Activated CD8-positive, alpha-beta memory T cell treated with anti-CD3 and anti-CD28 coated beads for 24 hours (primary cell): Measurements from ENCODE around the gene PTPRM.
"Not testable (repeated sequence)": the region's sequence is repeated elsewhere in the genome, so short reads cannot be mapped to it uniquely, and the experiment has no call there.

Source experiments
- DNase-seq: peaks from one replicate; pipeline ENCODE4 v3.0.0-alpha.2; 2020

The PTPRM gene

DNA sequence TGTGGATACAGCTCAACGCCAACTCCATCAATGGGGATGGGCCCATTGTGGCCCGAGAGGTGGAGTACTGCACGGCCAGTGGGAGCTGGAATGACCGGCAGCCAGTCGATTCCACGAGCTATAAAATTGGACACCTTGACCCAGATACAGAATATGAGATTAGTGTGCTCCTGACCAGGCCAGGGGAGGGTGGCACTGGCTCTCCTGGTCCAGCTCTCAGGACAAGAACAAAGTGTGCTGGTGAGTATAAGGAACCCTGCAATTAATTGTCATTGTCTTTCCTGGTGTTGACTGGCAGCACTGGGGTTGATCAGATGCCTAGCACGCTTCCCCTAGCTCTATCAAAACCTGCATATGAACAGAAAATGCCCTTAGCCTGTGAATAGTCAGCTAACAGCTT lies 388.1 kb downstream of the PTPRM start:
- no peak for DNase-seq

DNA sequence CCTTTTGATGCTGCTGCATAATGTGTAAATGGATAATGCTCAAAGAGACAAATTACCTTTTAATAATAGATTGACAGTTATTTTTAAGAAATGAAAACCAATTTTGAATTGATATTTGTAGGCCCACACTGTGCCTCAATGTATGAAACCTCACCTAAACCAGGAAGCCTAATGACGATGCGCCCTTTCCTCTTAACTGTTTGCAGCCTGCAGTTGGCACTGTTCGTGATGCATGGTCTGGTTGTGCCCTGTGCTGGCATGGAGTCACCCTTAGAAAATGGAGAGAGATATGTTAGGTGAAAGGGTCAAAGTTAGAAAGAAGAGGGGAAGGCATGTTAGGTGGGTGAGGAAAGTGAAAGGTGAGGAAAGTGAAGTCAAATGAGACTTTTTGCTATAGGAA lies 390.2 kb downstream of the PTPRM start:
- no peak for DNase-seq

DNA sequence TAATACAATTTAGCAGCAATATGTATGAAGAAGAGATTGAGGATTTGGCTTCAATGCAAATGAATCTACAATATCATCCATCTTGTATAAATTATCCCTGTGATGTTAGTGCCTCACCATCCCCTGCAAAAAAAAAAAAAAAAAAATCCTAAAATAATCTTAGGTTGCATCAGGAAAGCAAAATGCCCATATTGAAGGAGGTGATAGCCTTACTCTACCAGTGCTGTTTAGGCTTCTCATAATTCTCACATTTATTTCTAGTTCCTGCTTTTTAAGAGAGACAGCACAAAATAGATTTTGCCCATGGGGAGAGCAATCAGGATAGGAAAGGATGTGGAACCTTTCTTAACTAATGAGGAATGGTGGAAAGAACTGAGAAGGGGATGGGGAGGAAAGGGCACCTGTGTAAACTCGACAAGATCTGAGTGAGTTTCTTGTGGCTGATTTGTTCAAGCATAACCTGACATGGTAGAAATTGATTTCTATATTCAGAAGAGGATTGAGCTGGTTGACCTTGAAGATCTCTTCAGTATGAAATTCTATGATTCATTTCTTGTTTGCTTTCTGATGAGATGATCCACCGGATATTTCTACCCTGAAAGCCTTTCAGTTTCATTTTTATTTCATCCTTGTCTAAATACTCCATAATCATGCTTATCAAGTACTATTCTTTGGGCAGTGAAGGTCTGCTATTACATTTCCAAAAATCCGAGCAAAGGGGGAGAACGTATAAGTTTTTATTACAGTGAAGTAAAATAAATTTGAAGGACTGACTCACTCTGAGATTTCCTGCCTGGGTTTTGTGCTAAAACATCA lies 391.2 kb downstream of the PTPRM start:
- DNase-seq: no peak

DNA sequence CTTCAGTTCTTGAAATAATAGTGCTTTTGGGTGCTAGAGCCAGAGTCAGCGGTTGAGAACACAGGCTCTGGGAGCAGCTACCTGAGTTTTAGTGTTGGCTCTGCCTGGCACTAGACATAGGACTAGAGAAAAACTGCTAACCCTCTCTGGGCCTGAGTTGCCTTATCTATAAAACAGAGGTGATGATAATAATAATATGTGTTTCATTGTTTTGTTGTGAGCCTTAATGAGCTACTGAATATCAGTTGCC lies 391.7 kb downstream of the PTPRM start:
- no peak for DNase-seq

DNA sequence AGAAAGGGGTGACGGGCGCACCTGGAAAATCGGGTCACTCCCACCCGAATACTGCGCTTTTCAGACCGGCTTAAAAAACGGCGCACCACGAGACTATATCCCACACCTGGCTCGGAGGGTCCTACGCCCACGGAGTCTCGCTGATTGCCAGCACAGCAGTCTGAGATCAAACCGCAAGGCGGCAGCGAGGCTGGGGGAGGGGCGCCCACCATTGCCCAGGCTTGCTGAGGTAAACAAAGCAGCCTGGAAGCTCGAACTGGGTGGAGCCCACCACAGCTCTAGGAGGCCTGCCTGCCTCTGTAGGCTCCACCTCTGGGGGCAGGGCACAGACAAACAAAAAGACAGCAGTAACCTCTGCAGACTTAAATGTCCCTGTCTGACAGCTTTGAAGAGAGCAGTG lies 399.6 kb downstream of the PTPRM start:
- not testable (repeated sequence) for DNase-seq

DNA sequence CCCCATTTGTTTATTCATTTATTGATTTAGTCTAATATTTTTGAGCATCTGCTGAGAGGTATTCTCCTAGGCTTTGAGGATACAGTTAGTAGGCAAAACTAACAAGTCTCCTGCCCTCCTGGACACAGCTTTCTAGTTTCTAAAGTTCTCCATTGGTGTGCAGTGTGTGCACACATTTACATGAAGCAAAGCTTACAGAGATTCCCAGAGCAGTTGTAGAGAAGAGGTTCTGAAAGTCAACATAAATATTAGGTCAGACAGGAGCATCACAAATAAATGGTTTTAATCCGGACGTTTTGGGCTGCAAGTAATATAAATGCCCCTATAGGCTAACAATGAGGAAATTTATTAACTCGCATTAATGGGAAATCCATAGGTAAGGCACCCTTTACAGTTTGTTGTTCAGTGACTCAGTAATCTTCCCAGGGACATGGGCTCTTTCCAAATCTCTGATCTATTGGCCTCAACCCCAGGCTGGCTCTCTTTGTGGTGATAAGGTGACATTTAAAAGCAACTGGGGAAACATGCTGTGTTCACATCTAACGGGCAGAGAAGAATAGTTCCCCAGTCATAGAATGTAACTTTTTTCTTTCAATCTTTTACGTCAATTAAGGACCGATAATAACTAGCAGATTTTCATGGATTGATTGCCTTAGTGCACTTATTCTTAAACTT lies 407.2 kb downstream of the PTPRM start:
- no peak for DNase-seq

DNA sequence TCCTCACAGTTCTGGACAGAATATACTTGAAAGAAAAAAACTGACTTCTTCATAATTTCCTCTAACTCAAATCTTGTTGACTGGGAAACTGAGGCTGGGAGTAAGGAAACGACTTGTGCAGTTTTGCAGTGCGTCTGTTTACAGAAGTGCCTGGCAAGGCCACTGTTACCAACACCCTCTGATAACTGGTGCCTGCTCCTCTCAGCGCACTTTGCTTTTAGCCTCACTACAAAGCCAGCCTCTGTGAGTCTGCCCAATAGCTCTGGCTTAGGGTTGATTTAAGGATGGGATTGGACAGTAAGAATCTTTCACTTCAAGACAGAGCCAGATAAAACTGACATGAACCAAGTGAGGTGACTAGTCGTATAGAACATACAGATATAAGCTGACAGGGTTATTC lies 410.8 kb downstream of the PTPRM start:
- DNase-seq: no peak

DNA sequence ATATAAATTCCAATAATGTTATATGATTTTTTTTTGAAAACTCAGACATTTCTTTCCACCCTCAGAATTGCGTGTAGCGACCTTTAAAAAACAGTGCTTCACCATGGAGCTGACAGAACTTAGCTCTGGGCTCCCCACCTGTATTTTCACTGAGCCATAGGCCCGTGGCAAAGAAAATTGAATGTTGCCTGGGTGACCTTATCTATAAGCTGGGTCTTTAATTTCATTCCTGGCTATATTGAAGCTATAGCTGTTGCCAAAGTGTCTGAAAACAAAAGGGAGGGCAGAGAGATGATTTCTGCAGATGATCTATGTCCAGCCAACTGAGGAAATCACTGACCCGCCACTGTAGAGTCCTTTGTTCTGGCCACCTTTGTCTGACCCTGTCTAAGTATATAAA lies 411.7 kb downstream of the PTPRM start:
- no peak for DNase-seq

DNA sequence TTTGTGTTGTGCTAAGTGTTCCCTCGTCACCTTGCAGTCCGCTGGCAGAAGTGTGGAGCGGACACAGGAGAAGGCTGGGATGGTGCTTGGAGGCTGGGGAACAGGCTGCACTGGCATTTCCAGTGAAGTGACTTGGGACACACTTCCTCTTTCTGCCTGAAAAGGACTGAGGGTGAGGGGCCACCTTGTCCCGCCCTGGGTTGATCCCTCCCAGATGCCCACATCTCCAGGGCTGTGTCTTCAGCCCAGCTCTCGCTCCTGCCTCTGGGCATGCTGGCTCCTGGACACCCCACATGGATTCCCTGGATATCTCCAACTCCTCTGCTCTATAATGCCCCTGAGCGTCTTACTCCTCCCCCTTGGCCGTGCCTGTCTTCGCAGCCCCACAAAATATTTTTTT lies 412.6 kb downstream of the PTPRM start:
- no peak for DNase-seq

DNA sequence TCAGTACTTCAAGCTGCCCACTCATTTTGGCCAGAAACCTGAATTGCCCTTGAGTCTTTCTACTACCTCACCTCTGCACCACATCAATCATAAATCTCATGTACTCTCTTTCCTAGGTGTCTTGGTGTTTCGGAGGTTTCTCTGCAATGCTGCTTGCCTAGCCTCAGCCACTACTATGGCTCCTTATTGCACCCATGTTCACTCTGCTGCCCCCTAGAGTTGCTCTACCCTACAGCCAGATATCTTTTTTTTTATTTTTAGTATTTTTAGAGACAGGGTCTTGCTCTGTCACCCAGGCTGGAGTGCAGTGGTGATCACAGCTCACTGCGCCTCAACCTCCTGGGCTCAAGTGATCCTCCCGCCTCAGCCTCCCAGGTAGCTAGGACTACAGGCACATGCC lies 413.0 kb downstream of the PTPRM start:
- DNase-seq: no peak

DNA sequence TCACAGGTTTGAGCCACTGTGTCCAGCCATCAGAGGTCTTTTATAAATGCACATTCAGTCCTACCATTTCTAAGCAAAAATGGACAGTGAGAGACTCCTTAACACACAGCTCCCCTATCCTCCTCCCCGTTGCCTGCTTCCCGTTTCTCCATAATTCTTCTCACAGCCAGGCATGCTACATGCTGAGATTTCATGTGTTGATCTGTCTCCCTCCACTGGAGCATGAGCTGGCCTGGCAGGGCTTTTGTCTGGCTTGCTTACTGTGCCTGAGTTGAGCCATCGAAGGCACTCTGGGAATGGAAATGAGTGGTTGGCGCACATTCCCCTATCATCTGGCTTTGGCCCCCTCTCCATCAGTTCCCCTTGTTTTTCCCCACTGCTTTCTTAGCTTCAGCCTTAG lies 413.5 kb downstream of the PTPRM start:
- no peak for DNase-seq

DNA sequence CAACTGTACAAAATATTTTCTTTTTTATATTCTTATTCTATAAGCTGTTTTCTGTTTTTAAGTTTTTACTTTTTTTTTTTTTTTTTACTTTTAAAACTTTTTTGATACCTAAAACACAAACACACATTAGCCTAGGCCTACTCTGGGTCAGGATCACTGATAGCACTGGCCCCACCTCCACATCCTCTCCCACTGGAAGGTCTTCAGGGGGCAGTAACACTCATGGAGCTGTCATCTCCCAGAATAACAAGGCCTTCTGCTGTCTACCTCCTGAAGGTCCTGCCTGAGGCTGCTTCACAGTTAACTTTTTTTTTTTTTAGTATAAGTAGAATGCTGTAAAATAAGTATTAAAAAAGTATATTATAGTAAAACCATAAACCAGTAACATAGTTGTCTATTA lies 415.1 kb downstream of the PTPRM start:
- DNase-seq: no peak

DNA sequence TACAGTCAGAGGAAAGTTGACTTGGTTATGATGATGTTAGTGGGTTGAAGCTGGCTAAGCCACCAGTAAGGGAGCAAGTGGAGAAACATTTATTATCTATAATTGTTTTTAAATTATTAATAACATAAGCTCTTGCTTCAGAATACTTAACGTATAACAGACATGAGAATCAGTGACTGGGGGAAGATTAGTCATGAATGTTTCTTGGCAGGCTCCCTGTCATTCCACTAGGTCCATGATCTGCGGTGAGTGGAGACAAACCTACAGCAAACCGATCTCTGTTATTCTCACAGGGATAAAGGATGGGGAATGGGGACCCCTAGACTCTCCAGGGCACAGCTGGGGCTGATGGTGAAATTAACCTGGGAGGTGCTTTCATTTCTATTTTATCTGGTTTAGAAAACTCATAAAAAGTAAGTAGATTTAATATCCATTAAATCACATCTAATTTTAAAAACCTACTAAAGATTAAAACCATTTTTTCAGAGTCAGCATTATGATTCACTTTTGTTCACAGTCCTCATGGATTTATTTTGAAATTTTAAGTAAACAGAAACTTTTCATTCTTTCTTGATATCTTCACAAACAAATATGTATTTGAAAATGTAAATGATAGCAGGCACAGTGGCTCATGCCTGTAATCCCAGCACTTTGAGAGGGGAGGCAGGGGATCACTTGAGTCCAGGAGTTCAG lies 420.3 kb downstream of the PTPRM start:
- DNase-seq: no peak

DNA sequence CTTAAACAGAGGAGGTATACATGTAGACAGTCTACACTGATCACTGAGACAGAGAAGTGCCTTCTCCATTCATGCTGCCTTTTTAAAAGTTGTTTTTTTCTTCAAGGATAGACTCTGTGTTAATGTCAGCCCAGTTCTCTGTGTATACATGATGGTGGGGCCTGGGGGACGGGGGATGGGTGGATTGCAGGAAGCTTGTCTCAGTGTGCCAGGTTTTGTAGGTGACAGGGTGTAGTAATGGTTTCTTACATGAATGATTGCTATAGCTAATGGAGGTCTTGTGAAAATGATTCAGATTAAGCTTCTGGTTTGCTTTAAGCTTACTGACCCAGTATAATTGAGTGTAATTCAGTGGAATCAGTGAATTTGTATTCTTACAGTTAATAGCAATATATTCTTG lies 423.6 kb downstream of the PTPRM start:
- DNase-seq: no peak

DNA sequence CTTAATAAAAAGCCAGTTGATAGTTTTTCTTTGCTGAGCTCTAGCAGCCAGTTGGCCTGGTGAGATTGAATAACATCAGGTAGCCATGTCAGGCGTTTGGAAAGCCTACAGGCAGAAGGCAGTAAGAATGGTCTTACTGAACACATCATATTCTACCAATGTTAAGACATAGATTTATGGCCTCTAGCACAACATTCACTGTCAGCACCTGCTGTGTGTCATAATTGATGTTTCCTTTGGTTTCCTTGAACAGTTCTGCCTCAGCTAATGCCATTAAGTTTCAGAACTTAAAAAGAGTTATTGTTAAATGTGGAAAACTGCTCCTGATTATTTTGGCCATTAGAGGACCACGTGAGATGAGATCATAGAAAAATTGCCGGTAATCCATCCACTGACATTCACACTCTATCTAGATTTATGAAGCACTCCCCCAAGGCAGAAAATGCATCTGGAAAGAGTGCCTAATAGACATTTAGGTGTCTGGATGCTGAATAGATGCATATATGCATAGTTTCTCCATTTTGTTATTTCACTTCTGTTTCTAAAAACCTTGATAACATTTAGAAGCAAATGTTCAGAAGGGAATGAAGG lies 434.7 kb downstream of the PTPRM start:
- DNase-seq: no peak

DNA sequence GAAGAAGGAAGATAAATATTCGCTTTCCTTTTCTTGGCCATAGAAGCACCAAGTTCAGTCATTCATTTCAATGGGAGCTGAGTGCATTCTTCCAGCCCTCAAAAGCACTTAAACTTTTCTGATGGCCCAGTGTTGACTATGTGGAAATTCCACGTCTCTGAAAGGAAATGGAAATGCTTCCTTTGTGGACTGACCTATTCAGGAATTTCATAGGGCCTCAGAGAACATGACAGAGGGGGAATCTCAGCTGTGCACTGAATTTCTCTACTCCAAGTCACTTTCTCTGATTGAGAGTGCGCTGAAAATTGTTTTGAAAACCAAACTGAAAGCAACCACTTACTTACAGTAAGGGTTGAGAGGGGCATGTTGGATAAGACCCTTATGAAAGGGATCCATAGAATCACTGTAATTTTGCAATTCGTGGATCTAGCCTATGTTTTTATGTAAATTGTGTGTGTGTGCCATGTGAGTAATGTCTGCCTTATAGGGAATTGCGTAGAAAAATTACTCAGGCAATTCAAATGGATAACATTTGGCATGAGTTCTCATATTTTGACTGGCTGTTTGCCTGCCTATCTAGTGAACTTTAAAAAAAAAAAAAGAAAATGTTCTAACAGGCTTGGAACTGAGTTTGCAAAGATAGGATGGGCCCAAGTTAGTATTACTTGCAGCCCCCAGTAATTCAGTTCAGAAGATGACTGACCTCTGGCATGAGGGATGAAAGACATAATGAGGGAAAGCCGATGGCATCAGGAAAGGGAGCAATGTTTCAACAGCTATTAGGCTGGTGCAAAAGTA lies 437.0 kb downstream of the PTPRM start:
- DNase-seq: no peak

DNA sequence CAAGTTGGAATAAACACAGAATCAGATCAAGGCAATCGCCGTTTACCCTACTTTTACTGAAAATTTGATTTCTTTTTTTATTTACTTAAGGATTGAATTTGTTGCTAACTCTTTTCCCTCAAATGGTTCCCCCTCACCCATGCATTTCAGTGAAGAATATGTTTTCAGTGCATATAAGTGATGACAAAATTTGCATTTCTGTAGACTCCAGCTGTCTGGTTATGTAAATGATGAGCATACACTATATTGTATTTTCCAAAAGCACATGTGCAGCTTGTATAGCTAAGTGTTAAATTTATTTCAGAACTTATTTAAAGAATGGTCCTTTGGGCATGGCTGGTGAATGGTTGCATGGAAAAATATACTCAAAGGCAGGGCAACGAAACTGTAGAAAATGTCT lies 437.7 kb downstream of the PTPRM start:
- DNase-seq: no peak

DNA sequence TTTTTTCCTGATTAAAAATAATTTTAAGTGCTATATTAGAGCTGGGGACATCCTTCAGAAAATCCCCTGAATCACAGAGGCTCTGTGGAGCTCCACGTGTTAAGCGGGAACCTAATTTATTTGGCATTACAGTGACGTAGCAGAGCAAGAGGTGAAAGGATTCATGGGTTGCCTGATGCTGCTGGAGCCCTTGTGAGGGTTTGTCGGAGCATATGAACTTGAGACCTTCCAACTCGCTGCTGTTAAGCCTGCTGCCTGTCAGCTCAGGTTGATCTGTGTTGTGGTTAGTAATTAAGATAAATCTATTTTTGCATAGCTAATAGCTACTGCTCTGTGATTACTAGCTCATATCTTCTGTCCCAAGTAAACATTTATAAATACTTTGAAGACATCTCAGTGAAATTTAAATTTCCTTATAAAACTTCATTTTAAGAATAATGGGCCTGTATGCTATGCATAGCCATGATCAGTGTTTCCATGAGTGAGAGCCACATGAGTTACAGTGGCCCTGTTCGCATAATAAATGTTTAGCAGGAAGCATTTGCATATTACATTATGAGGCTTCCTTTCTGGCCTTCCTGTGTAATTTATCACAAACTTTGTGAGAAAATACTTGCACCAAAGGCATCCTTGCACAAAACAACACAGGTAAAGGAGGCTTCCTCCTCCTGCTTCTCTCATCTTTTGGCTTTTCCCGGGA lies 438.9 kb downstream of the PTPRM start:
- no peak for DNase-seq

DNA sequence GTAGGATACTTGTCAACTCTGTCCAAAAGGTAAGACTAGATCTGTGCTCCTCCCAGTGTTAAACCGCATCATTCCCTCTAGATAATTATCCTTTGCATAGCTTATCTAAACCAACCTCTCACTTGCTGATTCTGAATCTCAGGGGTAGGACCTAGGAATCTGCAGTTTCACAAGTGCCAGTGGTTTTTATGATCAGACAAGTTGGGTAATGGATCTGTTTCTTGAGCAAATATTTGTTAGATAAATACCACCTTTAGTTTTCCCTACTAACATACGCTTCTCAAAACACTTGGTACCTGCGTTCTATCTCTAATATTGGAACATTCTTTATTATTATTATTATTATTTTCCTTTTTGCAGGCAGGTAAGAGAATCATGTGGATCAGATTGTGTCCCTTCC lies 439.9 kb downstream of the PTPRM start:
- DNase-seq: no peak

DNA sequence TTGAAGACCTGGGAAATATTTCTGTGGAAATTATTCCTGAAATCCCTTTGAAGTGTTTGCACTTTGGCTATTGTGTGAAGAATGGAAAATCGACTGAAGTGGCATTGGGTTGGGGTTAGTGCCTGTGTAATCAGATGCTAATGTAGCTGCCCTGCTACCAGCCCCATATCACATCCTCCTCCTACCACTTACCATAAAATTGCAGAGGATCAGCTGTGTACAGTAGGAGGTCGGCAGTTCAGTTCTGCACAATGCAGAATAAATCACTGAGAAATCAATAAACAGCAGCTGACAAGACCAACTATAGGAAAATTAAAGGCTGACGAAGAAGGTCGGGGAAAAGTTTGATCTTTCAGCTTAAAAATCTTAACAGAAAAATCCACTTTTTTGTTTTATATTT lies 440.9 kb downstream of the PTPRM start:
- DNase-seq: no peak

DNA sequence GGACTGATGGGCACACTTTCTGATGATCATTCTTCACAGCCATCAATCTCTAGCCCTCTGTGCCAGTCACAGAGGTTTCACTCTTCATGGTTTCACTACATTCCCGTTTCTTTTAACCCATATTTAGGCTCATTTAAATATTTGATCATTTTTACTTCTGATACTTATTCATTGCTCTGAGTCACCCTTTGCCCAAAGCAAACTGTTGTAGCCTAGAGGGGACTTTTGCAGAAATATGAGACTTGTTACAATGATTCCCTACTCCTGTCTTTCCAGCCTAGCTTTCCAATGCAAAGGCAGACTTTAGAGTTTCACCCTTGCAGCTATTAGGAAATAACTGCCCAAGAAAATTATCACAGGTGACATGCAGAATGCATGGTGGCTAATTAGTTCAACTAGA lies 444.2 kb downstream of the PTPRM start:
- DNase-seq: no peak

DNA sequence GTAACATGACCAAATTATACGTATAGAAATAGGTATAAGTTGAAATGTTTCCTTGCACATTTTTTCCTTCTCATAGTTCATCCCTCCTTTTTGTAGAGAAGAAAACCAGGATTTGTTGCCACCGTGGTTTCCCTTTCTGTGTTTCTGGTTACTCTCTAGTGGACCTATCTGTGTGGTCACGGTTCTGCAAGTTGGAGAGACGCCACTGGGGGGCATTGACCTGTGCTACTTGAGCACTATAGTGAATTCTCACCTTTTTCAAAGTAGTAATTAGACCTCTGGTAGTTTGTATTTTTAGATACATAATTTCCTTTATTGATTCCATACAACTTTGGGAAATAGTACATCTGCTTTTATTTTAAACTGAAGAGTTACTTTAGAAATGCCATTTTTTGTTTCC lies 444.8 kb downstream of the PTPRM start:
- DNase-seq: no peak
